LNCaP clone FGC (cell line): Measurements from ENCODE around the gene CHST10.

Source experiments
- DNase-seq: peaks from one replicate; pipeline ENCODE4 v3.0.0-alpha.2; 2011; ENCODE audit warnings: low read depth
- H3K4me3 ChIP-seq: 2 replicates; pipeline ENCODE4 v1.5.1; 2011; ENCODE audit warnings: mild to moderate bottlenecking, low read depth, low read length, control low read depth
- TF ChIP-seq, protein P1 (sequence below): IDR thresholded peaks from 2 replicates; pipeline ENCODE4 v1.5.1; 2012; ENCODE audit warnings: mild to moderate bottlenecking; ENCODE audit not compliant: control insufficient read depth, insufficient read depth; ENCODE audit errors: extremely low read depth

Gene CHST10

GRCh38 chr2:100409975-100410647 is 7.4 kb downstream of the CHST10 start:
- H3K4me3 ChIP-seq = no peak overlapping the region
- TF ChIP-seq, protein P1, sequence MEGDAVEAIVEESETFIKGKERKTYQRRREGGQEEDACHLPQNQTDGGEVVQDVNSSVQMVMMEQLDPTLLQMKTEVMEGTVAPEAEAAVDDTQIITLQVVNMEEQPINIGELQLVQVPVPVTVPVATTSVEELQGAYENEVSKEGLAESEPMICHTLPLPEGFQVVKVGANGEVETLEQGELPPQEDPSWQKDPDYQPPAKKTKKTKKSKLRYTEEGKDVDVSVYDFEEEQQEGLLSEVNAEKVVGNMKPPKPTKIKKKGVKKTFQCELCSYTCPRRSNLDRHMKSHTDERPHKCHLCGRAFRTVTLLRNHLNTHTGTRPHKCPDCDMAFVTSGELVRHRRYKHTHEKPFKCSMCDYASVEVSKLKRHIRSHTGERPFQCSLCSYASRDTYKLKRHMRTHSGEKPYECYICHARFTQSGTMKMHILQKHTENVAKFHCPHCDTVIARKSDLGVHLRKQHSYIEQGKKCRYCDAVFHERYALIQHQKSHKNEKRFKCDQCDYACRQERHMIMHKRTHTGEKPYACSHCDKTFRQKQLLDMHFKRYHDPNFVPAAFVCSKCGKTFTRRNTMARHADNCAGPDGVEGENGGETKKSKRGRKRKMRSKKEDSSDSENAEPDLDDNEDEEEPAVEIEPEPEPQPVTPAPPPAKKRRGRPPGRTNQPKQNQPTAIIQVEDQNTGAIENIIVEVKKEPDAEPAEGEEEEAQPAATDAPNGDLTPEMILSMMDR = no peak
- no peak for DNase-seq

- no peak overlapping the region for H3K4me3 ChIP-seq
- TF ChIP-seq, protein P1 = no peak
- DNase-seq = no peak
These were observed 8.0 kb downstream of the CHST10 start for GRCh38 chr2:100409461-100409860.

GRCh38 chr2:100408941-100409340 is 8.5 kb downstream of the CHST10 start:
- DNase-seq = no peak
- no peak overlapping the region for H3K4me3 ChIP-seq
- TF ChIP-seq, protein P1 = no peak

- no peak overlapping the region for H3K4me3 ChIP-seq
- TF ChIP-seq, protein P1 = no peak
- no peak for DNase-seq
These were observed 9.4 kb downstream of the CHST10 start for GRCh38 chr2:100408104-100408503.

GRCh38 chr2:100407563-100407962 is 9.9 kb downstream of the CHST10 start:
- DNase-seq = no peak
- H3K4me3 ChIP-seq = no peak overlapping the region
- TF ChIP-seq, protein P1 = no peak

- TF ChIP-seq, protein P1 = no peak
- DNase-seq = no peak
These were observed 10.4 kb downstream of the CHST10 start for GRCh38 chr2:100407073-100407472.

DNA sequence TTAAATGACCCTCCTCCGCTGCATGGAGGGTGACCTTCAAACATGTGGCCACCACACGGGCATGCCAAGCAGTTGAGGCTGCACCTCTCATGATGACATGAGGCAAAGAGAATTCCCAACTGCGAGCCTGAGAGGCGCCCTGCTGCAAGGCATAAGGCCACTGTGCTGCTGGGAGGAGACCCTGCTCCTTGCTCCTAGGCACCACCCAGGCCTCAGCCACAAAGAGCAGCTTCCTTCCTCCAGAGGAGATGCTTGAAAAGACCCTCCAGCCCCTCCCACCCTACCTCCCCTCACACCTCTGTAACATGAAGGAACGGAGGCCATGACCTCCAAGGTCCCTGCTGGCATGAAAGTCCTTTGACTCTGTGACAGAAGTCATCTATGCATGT is 11.4 kb downstream of the CHST10 start:
- H3K4me3 ChIP-seq = no peak overlapping the region
- no peak for DNase-seq
- TF ChIP-seq, protein P1 = no peak

More at GRCh38 chr2:100407073-100407472, 10.4 kb downstream of the CHST10 start:
- H3K4me3 ChIP-seq = no peak overlapping the region
